H9 (cell line): ENCODE data around the gene CDYL. TPM values are rescaled to one million over a fixed set of nuclear protein-coding genes. Genes with fewer than 3 reads are reported as not detected.

Experiments used
- DNase-seq: peaks from one replicate; pipeline ENCODE4 v3.0.0-alpha.2; 2017
- H2AFZ ChIP-seq: one replicate; pipeline ENCODE4 v1.6.1; 2013; ENCODE audit warnings: mild to moderate bottlenecking, low read length, control low read depth, moderate library complexity
- H2AK5ac ChIP-seq: 2 replicates; pipeline ENCODE4 v1.6.1; 2013; ENCODE audit warnings: low read length, control low read depth, mixed read lengths; ENCODE audit not compliant: insufficient read length
- H2BK120ac ChIP-seq: one replicate; pipeline ENCODE4 v1.6.1; 2013; ENCODE audit warnings: low read depth, mild to moderate bottlenecking, low read length, control low read depth, inconsistent platforms; ENCODE audit not compliant: poor library complexity, severe bottlenecking
- H2BK12ac ChIP-seq: 2 replicates; pipeline ENCODE4 v1.6.1; 2013; ENCODE audit warnings: low read length, control low read depth, mixed read lengths, low read depth; ENCODE audit not compliant: insufficient read length
- H2BK15ac ChIP-seq: 2 replicates; pipeline ENCODE4 v1.6.1; 2013; ENCODE audit warnings: low read depth, low read length, control low read depth
- H2BK20ac ChIP-seq: one replicate; pipeline ENCODE4 v1.6.1; 2013; ENCODE audit warnings: low read depth, mild to moderate bottlenecking, low read length, control low read depth, inconsistent platforms; ENCODE audit not compliant: poor library complexity, severe bottlenecking
- H2BK5ac ChIP-seq: 2 replicates; pipeline ENCODE4 v1.6.1; 2013; ENCODE audit warnings: low read length, control low read depth, mixed read lengths; ENCODE audit not compliant: insufficient read length
- H3K14ac ChIP-seq: 2 replicates; pipeline ENCODE4 v1.6.1; 2013; ENCODE audit warnings: low read length, control low read depth; ENCODE audit not compliant: insufficient read depth
- H3K18ac ChIP-seq: 2 replicates; pipeline ENCODE4 v1.6.1; 2013; ENCODE audit warnings: low read depth, mild to moderate bottlenecking, mixed read lengths, low read length, control low read depth; ENCODE audit not compliant: insufficient read length
- H3K23ac ChIP-seq: 2 replicates; pipeline ENCODE4 v1.6.1; 2013; ENCODE audit warnings: low read length, control low read depth, mixed read lengths, low read depth; ENCODE audit not compliant: insufficient read length
- H3K23me2 ChIP-seq: 2 replicates; pipeline ENCODE4 v1.6.1; 2013; ENCODE audit warnings: low read depth, mild to moderate bottlenecking, mixed read lengths, low read length, control low read depth; ENCODE audit not compliant: insufficient read length, poor library complexity, severe bottlenecking
- H3K27ac ChIP-seq: 2 replicates; pipeline ENCODE4 v1.5.1; 2013; ENCODE audit warnings: low read length, control low read depth, mixed read lengths, low read depth; ENCODE audit not compliant: insufficient read length
- H3K27me3 ChIP-seq: 2 replicates; pipeline ENCODE4 v1.6.1; 2013; ENCODE audit warnings: low read length, control low read depth, inconsistent platforms; ENCODE audit not compliant: insufficient read depth
- H3K4ac ChIP-seq: 2 replicates; pipeline ENCODE4 v1.6.1; 2013; ENCODE audit warnings: low read depth, mild to moderate bottlenecking, control low read depth, inconsistent platforms, low read length, moderate library complexity
- H3K4me1 ChIP-seq: 2 replicates; pipeline ENCODE4 v1.6.1; 2013; ENCODE audit warnings: low read length, control low read depth, inconsistent platforms; ENCODE audit not compliant: insufficient read depth
- H3K4me2 ChIP-seq: 2 replicates; pipeline ENCODE4 v1.6.1; 2013; ENCODE audit warnings: low read length, control low read depth, mixed read lengths; ENCODE audit not compliant: insufficient read length, insufficient read depth
- H3K56ac ChIP-seq: 2 replicates; pipeline ENCODE4 v1.6.1; 2013; ENCODE audit warnings: low read depth, mild to moderate bottlenecking, mixed read lengths, low read length, control low read depth; ENCODE audit not compliant: insufficient read length
- H3K79me1 ChIP-seq: 2 replicates; pipeline ENCODE4 v1.6.1; 2013; ENCODE audit warnings: low read depth, mild to moderate bottlenecking, moderate library complexity, low read length, control low read depth, inconsistent platforms; ENCODE audit not compliant: insufficient read depth, poor library complexity, severe bottlenecking
- H3K79me2 ChIP-seq: 2 replicates; pipeline ENCODE4 v1.6.1; 2013; ENCODE audit warnings: low read length, control low read depth, inconsistent platforms; ENCODE audit not compliant: insufficient read depth
- H3K9ac ChIP-seq: 2 replicates; pipeline ENCODE4 v1.6.1; 2013; ENCODE audit warnings: low read length, control low read depth, mixed read lengths; ENCODE audit not compliant: insufficient read length; ENCODE audit errors: extremely low read depth
- H3K9me3 ChIP-seq: one replicate; pipeline ENCODE4 v1.6.1; 2013; ENCODE audit warnings: low read depth, low read length, inconsistent platforms; ENCODE audit not compliant: control insufficient read depth
- H3T11ph ChIP-seq: one replicate; pipeline ENCODE4 v1.6.1; 2013; ENCODE audit warnings: mild to moderate bottlenecking, low read length, control low read depth, inconsistent platforms
- H4K20me1 ChIP-seq: one replicate; pipeline ENCODE4 v1.6.1; 2013; ENCODE audit not compliant: control insufficient read depth, insufficient read length, insufficient read depth
- H4K5ac ChIP-seq: 2 replicates; pipeline ENCODE4 v1.6.1; 2013; ENCODE audit warnings: low read depth, mild to moderate bottlenecking, mixed read lengths, low read length, control low read depth; ENCODE audit not compliant: insufficient read length
- H4K8ac ChIP-seq: replicated peaks from 2 replicates; pipeline ENCODE4 v1.6.1; 2013; ENCODE audit warnings: low read length, control low read depth, mixed read lengths, low read depth; ENCODE audit not compliant: insufficient read length
- H4K91ac ChIP-seq: 2 replicates; pipeline ENCODE4 v1.6.1; 2013; ENCODE audit warnings: low read depth, mild to moderate bottlenecking, moderate library complexity, mixed read lengths, low read length, control low read depth; ENCODE audit not compliant: insufficient read length
- H3K27ac Mint-ChIP-seq, 3 experiments: 2 replicates in 2 of 3; 3 replicates in 1 of 3; pipeline ENCODE4 v1.8.0; 2020 to 2021; ENCODE audit warnings: mixed read lengths in 3 of 3, mild to moderate bottlenecking in 1 of 3, moderate library complexity in 1 of 3
- H3K27me3 Mint-ChIP-seq: 2 replicates; pipeline ENCODE4 v1.8.0; 2021; ENCODE audit warnings: low read depth, mild to moderate bottlenecking, moderate library complexity, mixed read lengths
- H3K36me3 Mint-ChIP-seq, 3 experiments: 2 replicates in 2 of 3; 3 replicates in 1 of 3; pipeline ENCODE4 v1.8.0; 2020 to 2021; ENCODE audit warnings: low read depth in 3 of 3, mixed read lengths in 3 of 3; ENCODE audit not compliant: insufficient read depth in 1 of 3
- H3K4me1 Mint-ChIP-seq, 2 experiments: 2 replicates each; pipeline ENCODE4 v1.8.0; 2020; ENCODE audit warnings: mixed read lengths in 2 of 2
- H3K4me3 Mint-ChIP-seq, 2 experiments: 2 replicates in 1 of 2; 3 replicates in 1 of 2; pipeline ENCODE4 v1.8.0; 2020 to 2021; ENCODE audit warnings: mild to moderate bottlenecking in 2 of 2, mixed read lengths in 2 of 2, moderate library complexity in 1 of 2
- H3K9me3 Mint-ChIP-seq, 2 experiments: 2 replicates in 1 of 2; 3 replicates in 1 of 2; pipeline ENCODE4 v1.8.0; 2020; ENCODE audit warnings: mild to moderate bottlenecking in 2 of 2, mixed read lengths in 2 of 2, moderate library complexity in 1 of 2
- CTCF ChIP-seq: fragments of 200-600 bp; sonication (generic); conservative IDR thresholded peaks from 3 replicates; pipeline ENCODE4 v1.8.0; 2021; ENCODE audit warnings: antibody characterized with exemption, mild to moderate bottlenecking
- WGBS: extraction: QIAGEN DNeasy Blood & Tissue Kit; methylation state at CpG from one replicate; pipeline ENCODE4 v1.1.7; 2013; ENCODE audit warnings: missing lambda C conversion rate, low lambda C conversion rate, mixed read lengths; ENCODE audit not compliant: insufficient read length; ENCODE audit errors: extremely low coverage; 5-methylcytosine and 5-hydroxymethylcytosine counted together
- total RNA-seq: library from RNA; stranded (reverse); gene quantifications from 2 replicates; pipeline ENCODE4 v1.2.1, GENCODE V29; 2021

Gene CDYL
- total RNA-seq, 1 experiment from 2014 or later, result 95.0 TPM

GRCh38 chr6:4975506-4975905, 199.3 kb downstream of the CDYL start:
- Histone ChIP-seq H3T11ph (no peak overlapping the region), H2BK12ac (no peak overlapping the region), H3K27ac (no peak overlapping the region), H3K14ac (no peak overlapping the region), H3K9ac (no peak overlapping the region), H2BK5ac (no peak overlapping the region), H4K5ac (no peak overlapping the region), H3K4me1 (peaks cover 2% of the 10 kb centered on the region; the same call in 1 of the 2 replicates), H2BK15ac (no peak overlapping the region), H3K23me2 (no peaks in the 10 kb centered on the region), H4K91ac (no peak overlapping the region), H2BK120ac (no peak overlapping the region), H3K18ac (no peak overlapping the region), H3K23ac (no peak overlapping the region), H2AFZ (no peak overlapping the region), H3K4ac (no peak overlapping the region), H3K9me3 (no peaks in the 10 kb centered on the region), H2BK20ac (no peak overlapping the region), H4K8ac (no peak overlapping the region), H3K27me3 (no peaks in the 10 kb centered on the region), H3K79me2 (no peaks in the 10 kb centered on the region), H2AK5ac (no peak overlapping the region), H3K79me1 (no peaks in the 10 kb centered on the region), H3K56ac (no peak overlapping the region), H3K4me2 (no peak overlapping the region), H4K20me1 (no peaks in the 10 kb centered on the region)
- TF ChIP-seq CTCF, result no peak
- Mint-ChIP-seq H3K27ac (no peak overlapping the region), H3K27me3 (peaks cover 5% of the 10 kb centered on the region; the same call in 1 of the 2 replicates), H3K4me3 (no peak overlapping the region), H3K36me3 (peaks cover 0 to 5% (median 4%) of the 10 kb centered on the region in 3 experiments; a peak in 4 of 7 replicates), H3K4me1 (peaks cover 18 to 27% of the 10 kb centered on the region in 2 experiments), H3K9me3 (peaks cover 9 to 13% of the 10 kb centered on the region in 2 experiments; a peak in 4 of 5 replicates)
- DNase-seq, result no peak
- no CpG with 5 or more reads among the region's 3 CpGs for WGBS
